Measurements from ENCODE around the gene SLC27A1.
A peak's percentile ranks its signal among the peaks of the same experiment; 100 is the strongest.
"Not testable (repeated sequence)": the region's sequence is repeated elsewhere in the genome, so short reads cannot be mapped to it uniquely, and the experiment has no call there.

Gene SLC27A1

GRCh38 chr19:17539238-17540117 is 69.2 kb downstream of the SLC27A1 start:
- peak; percentile 91 for DNase-seq (ENCODE audit: low read depth)

GRCh38 chr19:17540174-17540573 is 69.8 kb downstream of the SLC27A1 start:
- DNase-seq (ENCODE audit: low read depth), result no peak

- DNase-seq (ENCODE audit: low read depth), result no peak
Observed at GRCh38 chr19:17541184-17541759, 70.9 kb downstream of the SLC27A1 start.

GRCh38 chr19:17542042-17542441 is 71.7 kb downstream of the SLC27A1 start:
- DNase-seq (ENCODE audit: low read depth), result no peak

GRCh38 chr19:17542793-17543582 is 72.7 kb downstream of the SLC27A1 start:
- DNase-seq (ENCODE audit: low read depth), result no peak

GRCh38 chr19:17543986-17544385 is 73.7 kb downstream of the SLC27A1 start:
- no peak for DNase-seq (ENCODE audit: low read depth)

GRCh38 chr19:17544418-17544817 is 74.1 kb downstream of the SLC27A1 start:
- no peak for DNase-seq (ENCODE audit: low read depth)

- DNase-seq (ENCODE audit: low read depth), result no peak
Observed at GRCh38 chr19:17548145-17548544, 77.8 kb downstream of the SLC27A1 start.

GRCh38 chr19:17549085-17549740 is 78.9 kb downstream of the SLC27A1 start:
- DNase-seq (ENCODE audit: low read depth), result no peak

GRCh38 chr19:17550076-17550667 is 79.8 kb downstream of the SLC27A1 start:
- DNase-seq (ENCODE audit: low read depth), result no peak

GRCh38 chr19:17552735-17553134 is 82.4 kb downstream of the SLC27A1 start:
- not testable (repeated sequence) for DNase-seq (ENCODE audit: low read depth)

- DNase-seq (ENCODE audit: low read depth), result no peak
Observed at GRCh38 chr19:17553256-17553655, 82.9 kb downstream of the SLC27A1 start.

GRCh38 chr19:17554968-17555479 is 84.7 kb downstream of the SLC27A1 start:
- DNase-seq (ENCODE audit: low read depth), result no peak

GRCh38 chr19:17555480-17555928 is 85.2 kb downstream of the SLC27A1 start, which contains the start of gene COLGALT1:
COLGALT1 (plus strand) TSS chr19:17555649; CDS start chr19:17555714, 65 bp downstream.
- peak; percentile 98 for DNase-seq (ENCODE audit: low read depth)
